LNCAP (cell line): ENCODE measurements around the gene TP53.

Experiments
- TF ChIP-seq, protein P1 (sequence below): fragments of 450-650 bp; IDR thresholded peaks from 2 replicates; pipeline ENCODE4 v1.5.1; 2017; ENCODE audit warnings: mild to moderate bottlenecking

TP53 gene

DNA sequence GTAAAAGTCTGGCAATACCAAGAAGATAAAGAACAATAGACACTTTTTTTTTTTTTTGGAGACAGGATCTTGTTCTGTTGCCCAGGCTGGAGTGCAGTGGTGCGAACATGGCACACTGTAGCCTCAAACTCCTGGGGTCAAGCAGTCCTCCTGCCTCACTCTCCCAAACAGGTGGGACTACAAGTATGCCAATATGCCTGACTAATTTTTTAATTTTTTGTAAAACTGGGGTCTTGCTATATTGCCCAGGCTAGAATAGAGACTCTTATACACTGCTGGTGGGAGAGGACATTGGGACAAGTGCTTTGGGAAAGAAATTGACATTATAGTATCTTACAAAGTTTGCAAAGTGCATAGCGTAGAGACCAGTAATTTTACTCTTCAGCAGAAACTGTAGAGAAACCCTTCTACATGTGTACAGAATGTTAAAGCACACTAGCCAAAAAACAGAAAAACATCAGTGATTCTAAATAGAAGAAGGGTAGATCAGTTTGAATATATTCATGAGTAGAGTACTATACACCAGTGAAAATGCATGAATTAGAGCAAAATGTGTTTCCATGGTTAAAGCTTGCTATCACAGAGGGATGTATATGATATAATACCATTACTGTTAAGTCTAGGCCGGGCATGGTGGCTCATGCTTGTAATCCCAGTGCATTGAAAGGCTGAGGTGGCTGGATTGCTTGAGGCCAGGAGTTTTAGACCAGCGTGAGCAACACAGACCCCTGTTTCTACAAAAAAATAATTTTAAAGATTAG, 10.7 kb upstream of the TP53 start:
- TF ChIP-seq, protein P1, sequence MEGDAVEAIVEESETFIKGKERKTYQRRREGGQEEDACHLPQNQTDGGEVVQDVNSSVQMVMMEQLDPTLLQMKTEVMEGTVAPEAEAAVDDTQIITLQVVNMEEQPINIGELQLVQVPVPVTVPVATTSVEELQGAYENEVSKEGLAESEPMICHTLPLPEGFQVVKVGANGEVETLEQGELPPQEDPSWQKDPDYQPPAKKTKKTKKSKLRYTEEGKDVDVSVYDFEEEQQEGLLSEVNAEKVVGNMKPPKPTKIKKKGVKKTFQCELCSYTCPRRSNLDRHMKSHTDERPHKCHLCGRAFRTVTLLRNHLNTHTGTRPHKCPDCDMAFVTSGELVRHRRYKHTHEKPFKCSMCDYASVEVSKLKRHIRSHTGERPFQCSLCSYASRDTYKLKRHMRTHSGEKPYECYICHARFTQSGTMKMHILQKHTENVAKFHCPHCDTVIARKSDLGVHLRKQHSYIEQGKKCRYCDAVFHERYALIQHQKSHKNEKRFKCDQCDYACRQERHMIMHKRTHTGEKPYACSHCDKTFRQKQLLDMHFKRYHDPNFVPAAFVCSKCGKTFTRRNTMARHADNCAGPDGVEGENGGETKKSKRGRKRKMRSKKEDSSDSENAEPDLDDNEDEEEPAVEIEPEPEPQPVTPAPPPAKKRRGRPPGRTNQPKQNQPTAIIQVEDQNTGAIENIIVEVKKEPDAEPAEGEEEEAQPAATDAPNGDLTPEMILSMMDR = no peak

DNA sequence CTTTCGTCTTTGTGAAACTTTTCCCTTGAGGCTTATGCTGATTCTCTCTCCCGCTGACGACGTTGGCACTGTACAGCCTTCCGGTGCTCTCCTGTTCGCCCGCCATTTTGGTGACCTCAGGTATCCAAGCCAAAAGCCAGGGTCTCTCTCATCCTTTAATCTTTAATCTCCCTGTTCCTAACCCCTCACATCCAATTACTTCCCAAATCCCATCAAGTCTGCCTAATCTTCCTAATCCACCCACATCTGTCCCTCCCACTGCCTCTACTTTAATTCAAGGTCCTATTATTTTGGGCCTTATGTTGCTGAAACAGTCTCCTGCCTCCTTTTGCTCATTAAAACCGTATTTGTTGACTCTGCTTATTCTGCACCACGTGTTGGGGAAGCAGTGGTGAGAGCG, 8.3 kb upstream of the TP53 start:
- TF ChIP-seq, protein P1 = no peak

DNA sequence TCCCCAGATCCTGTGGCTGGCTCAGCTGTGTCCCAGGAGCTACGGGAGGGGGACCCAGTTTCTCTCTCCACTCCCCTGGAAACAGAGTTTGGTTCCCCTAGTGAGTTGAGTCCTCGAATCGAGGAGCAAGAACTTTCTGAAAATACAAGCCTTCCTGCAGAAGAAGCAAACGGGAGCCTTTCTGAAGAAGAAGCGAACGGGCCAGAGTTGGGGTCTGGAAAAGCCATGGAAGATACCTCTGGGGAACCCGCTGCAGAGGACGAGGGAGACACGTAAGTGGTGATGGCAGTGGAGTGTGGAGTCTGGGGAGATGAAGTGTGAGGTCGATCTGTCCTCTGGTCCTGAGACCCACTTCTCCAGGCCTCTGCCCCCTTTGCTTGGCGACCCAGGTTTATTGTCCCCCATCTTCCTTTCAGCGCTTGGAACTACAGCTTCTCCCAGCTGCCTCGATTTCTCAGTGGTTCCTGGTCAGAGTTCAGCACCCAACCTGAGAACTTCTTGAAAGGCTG, 1.6 kb upstream of the TP53 start:
- TF ChIP-seq, protein P1 = no peak

DNA sequence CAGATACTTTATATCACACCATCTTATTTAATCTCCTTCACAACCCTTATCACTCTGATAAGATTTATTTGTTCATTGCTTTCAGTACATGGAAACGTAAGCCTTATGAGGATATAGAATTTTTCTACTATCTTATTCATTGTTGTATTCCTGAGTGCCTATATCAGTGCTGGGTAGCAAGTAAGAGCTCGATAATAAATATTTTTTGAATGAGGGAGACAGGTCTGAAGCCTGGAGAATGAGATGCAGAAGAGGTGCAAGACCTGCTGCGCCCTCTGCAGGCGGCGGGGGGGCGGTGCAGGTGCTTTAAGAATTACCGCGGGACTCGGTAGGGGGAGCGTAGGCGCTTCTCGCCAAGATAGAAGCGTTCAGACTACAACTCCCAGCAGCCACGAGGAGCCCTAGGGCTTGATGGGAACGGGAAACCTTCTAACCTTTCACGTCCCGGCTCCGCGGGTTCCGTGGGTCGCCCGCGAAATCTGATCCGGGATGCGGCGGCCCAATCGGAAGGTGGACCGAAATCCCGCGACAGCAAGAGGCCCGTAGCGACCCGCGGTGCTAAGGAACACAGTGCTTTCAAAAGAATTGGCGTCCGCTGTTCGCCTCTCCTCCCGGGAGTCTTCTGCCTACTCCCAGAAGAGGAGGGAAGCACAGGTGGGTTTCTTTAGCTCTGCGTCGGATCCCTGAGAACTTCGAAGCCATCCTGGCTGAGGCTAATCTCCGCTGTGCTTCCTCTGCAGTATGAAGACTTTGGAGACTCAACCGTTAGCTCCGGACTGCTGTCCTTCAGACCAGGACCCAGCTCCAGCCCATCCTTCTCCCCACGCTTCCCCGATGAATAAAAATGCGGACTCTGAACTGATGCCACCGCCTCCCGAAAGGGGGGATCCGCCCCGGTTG, 868 bp upstream of the TP53 start, which contains the start of gene WRAP53:
TSS of gene WRAP53 (plus strand) at position 570 of the 900 bp plus-strand sequence. CDS start at position 742, 172 bp downstream.
- TF ChIP-seq, protein P1 = peak; percentile 99

DNA sequence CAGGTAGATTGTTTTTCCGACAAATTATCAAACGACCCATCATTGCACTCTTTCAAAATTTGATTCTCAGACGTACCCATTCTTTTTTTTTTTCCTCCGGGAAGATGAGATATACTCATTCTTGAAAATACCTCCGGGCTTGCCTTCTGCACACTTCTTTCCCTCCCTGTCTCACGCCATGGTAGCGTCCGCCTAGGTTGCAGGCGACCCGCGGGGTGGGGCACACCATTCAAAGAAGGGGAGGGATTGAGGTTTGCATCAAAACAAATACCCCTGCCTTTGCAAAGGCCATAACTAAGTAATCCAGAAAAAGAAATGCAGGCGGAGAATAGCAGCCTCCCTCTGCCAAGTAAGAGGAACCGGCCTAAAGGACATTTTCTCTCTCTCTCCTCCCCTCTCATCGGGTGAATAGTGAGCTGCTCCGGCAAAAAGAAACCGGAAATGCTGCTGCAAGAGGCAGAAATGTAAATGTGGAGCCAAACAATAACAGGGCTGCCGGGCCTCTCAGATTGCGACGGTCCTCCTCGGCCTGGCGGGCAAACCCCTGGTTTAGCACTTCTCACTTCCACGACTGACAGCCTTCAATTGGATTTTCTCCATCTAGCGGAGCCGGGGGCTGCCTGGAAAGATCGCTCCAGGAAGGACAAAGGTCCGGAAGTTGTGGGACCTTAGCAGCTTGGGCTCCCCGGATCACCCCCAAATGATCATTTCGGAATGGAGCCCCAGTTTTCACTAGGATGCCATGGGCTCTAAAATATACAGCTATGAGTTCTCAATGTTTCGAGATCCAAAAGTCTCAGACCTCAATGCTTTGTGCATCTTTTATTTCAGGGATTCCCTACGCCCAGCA, 843 bp downstream of the TP53 start:
- TF ChIP-seq, protein P1 = no peak

DNA sequence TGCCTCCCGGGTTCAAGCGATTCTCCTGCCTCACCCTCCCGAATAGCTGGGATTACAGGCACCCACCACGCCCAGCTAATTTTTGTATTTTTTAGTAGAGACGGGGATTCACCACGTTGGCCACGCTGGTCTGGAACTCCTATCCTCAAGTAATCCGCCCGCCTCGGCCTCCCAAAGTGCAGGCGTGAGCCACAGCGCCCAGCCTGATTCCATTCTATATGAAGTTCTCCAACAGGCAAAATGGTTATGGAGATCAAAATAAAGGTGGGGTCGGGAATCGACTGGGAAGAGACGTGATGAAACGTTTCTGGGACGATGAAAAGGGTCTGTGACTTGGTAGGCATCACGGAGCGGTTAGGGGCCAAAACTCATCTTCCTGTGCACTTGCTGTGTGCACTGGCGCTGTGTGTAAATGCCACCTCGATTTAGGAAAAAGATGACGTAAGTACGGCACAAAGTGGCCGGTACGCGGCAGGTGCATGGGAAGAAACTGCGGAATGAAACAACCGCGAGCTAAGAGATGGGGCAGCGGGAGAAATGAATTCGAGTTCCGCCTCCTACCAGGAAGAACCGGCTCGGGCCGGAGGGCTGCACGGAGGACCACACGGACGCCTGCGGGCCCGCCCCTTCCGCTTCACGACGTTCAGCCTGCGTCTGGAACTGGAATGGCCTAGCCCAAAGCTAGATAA, 1.6 kb downstream of the TP53 start:
- TF ChIP-seq, protein P1 = no peak
